GM21737 (cell line): ENCODE measurements around the gene PPP1R14B.
A peak's percentile ranks its signal among the peaks of the same experiment; 100 is the strongest.
"Not testable (repeated sequence)": the region's sequence is repeated elsewhere in the genome, so short reads cannot be mapped to it uniquely, and the experiment has no call there.

Source experiments
- ATAC-seq: cut with Tn5 transposase; IDR thresholded peaks from one replicate; pipeline ENCODE4 v1.9.1; 2021; ENCODE audit warnings: mild to moderate bottlenecking, moderate library complexity; ENCODE audit not compliant: unreplicated experiment

The PPP1R14B gene

DNA sequence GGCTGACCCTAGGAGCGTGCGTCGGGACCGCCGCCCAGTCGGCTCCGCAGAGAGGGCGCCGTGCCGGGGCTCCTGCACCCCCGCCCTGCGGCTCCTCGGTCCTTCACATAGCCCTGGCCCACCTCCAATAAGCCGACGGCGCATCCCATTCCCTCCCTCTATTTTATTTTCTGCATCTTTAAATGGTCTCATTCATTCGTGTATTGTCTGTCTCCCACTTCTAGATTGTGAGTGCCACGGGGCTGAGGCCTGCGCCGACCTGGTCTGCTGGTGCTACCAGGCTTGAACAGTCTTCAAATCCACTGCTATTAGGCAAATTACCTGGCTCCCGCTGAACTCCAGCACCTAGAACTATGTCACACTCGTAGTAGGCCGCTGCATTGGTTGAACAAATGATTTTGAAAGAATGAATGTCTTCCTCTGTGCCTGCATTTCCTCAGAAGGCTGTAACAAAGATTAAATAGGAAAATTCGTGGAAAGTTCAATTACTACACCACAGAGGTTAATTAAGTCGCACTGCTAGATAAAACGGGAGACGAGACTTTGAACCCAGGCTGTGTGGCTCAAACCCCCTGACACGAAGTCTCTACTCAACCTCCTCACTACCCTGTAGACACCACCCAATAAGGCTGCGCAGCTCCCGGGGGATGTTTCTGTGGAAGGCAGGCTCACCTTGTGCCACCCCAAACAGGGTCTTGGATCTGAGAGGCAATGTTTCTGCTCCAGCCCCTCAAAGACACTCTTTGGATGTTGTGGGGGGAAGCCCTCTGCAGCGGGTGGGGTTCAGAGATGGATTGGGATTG lies 1.2 kb upstream of the PPP1R14B start:
- ATAC-seq = no peak

DNA sequence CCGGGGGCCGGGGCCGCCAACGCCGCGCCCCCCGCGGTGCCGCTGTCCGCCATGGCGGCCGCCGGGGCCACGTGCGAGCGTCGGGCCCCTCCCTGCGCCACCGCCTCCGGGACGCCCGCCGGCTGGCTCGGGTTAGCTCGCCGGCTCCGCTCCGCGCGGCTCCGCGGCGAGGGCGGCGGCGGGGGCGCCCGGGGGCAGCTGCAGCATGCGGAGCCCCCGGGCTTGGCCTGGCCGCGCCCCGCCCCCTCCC lies 197 bp downstream of the PPP1R14B start:
- ATAC-seq = not testable (repeated sequence)

DNA sequence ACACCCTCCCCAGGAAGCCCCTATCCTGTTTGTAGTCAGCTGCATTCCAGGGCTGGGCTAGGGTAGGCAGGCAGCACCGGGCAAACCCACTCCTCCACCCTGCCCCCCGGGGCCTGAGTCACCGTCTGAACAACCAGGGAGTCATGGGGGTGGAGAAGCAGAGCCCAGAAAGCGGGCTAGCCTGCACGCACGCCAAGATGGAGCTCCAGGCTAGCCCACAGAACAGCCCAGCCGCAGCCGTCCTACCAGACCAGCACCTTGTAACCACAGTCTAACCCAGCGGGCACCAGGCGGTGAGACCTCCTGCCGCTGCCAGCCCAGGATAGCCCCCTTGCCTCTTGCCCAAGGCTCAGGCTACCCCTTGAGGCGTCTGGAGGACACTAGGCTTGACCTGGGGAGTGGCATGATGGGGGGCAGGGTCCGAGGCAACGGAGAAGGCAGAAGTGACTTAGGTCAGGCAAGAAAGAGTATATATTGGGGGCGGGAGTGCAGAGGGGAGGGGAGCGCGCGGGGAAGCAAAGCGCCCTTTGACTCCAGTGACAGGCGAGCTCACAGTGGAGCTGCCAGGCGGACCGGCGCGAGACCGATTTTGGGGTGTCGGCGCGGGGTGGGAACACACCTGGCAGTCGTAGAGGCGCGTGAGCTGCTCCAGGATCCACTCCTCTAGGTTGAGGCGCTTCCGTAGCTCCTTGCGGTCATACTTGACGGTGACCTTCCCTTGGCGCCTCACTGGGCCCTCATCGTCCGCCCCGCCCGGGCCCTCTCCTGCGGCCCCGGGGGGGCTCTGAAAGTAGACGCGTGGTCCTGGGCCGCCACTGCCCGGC lies 734 bp downstream of the PPP1R14B start:
- ATAC-seq = no peak

DNA sequence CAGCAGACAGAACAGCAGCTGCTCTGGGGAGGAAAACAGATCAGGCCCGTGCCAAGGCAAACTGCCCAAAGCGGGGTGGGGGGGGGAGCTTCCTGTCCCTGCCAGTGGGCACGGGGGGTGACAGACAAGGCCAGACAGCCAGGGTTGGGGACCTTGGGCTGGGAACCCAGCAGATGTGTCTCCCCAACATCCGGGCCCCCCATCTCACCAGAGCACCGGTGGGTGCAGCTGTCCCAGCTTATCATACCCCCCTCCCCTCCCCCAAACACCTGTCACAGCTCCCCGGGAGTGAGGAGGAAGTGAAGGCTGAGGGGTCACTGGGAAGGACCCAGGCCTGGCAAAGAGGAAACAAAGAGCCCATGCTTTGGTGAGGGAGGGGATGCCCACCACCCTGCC lies 1.3 kb downstream of the PPP1R14B start:
- no peak for ATAC-seq

DNA sequence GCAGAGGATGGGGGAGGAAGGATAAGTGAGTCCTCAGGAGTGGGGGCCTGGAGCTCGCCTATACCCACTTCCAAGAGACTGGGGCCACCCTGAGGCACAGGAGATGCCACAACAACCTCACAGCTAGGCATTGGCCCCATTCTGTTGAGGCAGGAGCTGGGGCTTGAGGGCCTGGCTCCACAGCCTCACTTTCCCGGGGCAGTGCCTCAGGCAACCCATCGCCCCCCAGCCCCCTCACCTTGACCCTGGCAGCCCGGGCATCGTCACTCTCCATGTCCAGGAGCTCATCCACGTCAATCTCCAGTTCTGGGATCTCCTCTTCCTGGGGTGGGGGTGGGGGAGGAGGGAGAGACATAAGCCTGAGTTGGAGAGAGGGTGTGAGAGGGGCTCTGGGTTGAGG lies 1.8 kb downstream of the PPP1R14B start:
- ATAC-seq = no peak

DNA sequence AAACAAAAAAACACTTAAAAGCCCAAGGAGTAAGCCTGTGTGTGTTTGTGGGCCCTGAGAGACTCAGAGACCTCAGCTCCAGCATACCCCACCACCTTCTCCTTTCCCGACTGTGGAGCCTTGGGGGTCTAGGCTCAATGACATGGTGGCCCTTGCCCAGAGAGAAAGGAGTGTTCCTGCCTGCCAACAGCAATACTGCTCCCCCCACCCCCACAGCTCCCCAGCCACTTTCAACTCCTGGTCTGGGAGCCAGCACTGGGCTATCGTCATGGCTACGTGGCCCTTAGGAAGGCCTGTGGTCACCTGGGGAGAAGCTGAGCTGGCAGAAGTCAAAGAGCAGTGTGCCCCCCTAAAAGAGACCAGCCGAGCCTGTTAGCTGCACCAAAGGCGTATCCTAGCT lies 2.6 kb downstream of the PPP1R14B start:
- no peak for ATAC-seq

DNA sequence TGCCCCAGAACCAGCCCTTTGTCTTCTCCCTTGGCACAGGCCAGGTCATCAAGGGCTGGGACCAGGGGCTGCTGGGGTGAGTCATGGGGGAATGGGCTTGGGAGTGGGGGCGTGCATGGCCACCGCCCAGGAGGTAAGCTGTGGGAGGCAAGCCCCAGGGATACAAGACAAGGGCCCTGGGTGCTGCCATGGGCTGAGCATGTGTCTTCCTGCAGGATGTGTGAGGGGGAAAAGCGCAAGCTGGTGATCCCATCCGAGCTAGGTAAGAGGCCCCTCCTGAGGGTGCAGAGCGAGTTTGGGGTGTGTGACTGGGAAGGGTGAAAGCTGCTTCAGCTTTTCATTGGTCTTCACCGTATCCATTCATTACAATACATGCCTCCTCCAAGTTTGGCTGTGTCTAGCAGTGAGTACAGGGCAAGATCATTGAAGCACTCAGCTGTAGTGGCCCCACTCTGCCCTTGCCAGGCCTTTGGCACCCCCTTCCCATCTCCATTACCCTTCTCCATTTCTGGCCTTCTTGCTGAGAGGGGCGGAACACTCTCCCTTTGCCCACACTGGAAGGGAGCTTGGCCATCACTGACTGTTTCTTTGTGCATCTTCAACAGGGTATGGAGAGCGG lies 3.4 kb downstream of the PPP1R14B start:
- no peak for ATAC-seq

DNA sequence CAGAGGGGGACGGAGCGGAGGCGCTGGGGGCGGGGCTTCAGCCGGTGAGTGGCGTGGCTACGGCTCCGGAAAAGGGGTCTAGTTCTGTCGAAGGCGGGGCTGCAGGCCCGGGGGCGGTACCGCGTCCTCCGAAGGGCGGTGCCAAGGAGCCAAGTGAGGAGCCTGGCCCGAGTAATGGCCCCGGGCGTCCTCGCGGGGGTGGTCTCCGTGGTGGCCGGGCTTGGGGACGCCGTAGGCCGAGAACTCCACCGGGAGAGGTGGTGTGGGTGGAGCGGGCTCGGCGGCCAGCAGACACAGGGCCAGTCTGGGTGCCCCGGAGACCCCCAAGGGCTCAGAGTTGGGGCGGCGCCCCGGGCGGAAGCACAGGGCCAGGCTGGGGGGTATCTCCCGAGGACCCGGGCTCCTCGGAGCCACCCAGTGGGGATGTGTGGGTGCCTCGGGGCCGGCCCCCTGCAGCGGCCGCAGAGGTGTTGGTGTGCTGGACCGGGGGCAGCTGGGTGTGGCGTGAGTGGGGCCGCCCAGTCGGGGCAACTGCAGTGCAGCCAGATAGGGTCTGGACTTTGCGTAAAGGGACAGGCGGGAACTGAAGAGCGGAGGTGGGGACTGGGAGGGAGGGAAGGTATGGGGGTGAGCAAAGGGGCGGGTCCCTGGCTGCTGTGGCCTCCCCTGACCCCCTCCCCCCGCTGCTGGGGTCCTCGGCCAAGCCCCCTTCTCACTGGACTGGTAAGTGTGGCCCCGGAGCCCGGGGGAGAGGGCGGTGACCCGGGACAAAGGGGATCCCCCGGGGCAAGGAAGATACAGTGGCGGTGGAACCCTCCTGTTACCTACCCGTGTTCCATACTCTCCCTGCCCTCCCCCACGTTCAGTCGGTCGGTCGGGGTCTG lies 5.0 kb downstream of the PPP1R14B start:
- peak; percentile 6 for ATAC-seq

DNA sequence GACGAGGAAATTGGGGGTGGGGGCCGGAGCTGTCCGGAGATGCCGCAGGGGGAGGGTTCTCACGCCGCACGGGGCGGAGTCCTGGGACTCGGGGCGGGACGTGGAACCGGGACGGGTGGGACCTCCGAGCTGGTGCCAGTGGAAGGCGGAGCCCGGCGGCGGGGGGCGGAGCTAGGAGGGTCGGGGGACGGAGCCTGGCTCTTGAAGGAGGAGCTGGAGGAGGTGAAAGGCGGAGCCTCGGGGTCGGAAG lies 5.6 kb downstream of the PPP1R14B start:
- peak; percentile 57 for ATAC-seq

DNA sequence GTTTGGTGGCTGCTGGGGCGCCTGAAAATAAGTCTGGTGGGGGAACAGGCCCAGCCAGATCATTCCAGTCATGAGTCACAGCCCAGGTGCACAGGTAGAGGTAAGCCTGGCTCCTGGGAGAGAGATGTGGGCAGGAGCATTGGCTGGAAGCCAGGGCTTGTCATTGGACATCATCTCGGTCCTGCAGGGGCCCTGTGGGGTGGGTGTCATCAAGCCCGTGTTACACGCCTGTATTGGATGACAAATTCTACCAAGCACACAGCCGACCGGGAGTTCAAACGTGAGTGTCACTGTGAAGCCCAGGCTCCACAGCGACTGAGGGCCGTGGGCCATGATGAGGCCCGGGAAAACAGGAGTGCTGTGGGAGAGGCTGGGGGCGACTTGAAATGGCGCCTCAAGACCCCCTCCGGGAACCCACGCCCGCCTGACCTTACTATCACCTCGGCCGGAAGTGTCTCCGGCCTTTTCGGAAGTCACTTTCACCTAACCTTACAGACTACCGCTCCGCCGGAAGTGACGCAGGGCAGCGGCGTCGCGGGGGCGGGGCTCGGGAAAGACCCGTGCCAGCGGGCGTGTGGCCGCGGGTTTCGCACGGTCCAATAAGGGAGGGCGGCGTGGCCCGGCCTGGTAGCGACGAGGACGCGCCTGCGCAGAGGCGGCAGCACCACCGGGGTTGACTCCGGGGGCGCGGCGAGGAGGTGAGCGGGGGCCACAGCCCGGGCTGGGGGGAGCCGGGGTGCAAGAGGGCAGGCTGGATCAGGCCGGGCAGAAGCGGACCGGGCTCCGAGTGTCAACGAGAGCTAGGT lies 6.1 kb downstream of the PPP1R14B start, which contains the start of gene FKBP2:
FKBP2 (plus strand) TSS at position 661 of the 806 bp plus-strand sequence. CDS start 1,293 bp downstream, outside the sequence.
- ATAC-seq = peak; percentile 40

DNA sequence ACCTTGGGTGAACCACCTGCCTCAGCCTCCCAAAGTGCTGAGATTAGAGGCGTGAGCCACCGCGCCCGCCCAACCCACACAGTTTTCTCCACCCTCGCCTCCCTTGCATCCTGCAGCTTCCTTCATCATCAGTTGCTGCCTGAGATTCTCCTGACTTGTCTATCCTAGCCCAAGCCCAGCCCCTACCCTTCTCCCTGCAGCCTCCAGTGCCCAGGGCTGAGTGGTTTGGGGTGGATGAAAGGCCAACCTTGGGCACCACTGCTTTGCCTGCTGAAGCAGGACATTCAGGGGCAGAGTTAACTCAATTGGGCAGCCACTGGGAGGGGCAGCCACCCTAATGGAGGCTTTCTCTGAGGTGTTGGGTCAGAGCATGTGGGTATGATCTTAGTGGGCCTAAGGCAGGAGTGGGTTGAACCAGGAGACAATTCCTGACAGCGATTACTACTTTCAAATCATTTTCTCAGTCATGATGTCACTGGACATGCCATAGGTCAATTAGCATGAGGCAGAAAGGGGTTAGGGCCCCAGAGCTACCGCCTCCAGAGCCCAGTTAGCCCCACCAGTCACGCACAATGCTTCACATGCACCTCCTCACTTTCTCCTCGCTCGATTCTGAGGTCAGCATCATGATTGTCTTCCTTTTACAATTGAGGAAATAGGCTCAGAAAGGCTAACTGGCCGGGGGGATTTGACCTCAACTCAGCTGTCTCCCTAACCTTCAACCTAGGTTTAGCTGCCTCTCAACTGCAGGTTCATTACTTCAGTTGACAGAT lies 6.9 kb downstream of the PPP1R14B start:
- ATAC-seq = peak; percentile 14

DNA sequence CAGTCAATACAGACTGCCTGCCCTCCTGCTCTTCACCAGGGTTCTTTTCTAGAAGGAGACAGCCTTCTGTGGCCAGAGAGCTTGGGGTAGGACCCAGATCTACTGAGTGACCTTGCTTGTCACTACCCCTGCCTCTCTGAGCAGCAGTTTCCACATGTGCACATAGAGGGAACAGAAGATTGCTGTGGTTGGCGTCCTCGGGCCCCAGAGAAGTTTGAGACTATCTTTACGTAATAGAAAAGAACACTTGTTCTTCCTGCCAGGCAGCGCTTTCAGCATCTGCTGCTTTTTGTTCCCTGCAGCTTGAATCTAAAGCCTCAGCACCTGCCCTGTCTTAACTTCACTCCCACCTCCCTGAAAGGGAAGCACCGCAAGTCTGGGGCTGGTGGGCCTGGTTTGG lies 7.7 kb downstream of the PPP1R14B start:
- ATAC-seq = no peak

DNA sequence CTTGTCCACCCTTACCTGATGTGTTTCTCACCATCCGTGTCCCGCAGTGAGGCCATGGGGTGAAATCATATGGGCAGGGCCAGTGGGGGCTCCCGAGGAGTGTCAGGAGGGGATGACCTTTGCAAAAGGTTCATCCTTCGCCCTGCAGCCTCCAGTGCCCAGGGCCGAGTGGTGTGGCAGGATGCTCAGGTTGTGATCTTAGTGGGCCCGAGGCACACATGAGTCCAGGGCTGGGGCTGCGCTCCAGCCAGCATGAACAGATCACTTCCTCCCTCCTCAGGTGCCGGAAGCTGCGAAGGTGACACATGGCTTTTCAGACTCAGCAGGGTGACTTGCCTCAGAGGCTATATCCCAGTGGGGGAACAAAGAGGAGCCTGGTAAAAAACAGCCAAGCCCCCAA lies 8.7 kb downstream of the PPP1R14B start:
- no peak for ATAC-seq

DNA sequence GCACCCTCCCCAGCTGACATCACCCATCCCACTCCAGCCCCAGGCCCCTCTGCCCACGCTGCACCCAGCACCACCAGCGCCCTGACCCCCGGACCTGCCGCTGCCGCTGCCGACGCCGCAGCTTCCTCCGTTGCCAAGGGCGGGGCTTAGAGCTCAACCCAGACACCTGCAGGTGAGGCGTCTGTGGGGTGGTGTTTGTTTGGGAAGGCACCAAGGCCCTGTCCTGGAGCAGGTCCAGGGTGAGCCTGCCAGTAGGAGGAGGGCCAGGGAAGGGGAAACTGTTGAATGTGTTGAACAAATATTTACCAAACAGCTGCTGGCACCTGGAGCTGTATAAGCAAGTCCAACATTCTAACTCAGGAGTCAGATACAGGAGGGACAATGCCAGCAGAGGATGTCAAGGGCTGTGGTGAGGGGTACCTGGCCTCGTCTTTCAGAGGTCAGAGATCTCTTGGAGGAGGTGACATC lies 9.2 kb downstream of the PPP1R14B start:
- no peak for ATAC-seq

DNA sequence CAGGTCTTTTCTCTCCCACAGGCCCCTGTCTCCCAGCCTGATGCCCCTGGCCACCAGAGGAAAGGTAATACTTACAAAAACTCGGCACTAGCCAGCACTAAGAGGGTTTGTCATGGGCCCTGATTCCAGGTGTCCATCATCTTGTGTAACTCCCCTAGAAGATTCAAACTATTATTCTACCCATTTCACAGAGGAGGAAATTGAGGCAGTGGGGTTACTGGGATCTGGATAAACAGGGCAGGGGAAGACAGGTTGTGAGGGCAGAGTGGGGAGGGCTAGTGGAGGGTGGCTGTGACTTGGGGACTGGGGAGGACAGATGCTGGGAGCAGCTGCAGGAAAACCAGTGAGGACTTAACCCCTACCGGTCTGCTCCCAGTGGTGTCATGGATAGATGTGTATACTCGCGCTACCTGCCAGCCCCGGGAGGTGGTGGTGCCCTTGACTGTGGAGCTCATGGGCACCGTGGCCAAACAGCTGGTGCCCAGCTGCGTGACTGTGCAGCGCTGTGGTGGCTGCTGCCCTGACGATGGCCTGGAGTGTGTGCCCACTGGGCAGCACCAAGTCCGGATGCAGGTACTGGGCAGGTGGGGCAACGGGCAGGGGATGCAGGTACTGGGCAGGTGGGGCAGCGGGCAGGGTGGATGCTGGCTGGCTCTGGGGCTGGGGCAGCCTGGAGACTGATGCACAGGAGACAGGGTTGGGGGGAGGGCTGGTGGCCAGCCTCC lies 11.1 kb downstream of the PPP1R14B start:
- ATAC-seq = no peak

DNA sequence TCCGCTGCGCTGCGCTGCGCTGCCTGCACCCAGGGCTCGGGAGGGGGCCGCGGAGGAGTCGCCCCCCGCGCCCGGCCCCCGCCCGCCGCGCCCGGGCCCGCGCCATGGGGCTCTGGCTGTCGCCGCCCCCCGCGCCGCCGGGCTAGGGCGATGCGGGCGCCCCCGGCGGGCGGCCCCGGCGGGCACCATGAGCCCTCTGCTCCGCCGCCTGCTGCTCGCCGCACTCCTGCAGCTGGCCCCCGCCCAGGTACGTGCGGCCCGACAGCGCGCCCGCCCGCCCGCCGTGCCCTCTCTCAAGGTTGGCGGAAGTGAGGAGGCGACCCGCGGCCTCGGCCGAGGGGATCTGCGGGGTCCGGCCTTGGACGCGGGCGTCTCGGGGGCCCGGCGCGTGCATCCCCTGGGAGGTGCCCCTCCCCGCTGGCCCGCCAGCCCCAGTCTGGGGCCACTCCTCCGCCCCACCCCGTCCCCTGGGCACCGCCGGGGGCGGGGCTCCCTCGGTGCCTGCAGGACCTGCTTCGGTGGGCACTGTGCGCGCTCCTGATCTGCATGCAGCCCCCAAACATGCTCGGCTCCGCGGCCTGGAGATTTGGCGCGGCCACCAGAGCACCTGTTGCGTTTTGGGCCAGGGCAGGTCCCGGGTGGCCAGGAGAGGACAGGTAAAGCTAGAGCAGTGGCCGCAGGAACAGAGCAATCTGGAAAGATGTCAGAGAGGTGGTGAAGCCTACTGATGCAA lies 11.9 kb downstream of the PPP1R14B start:
- ATAC-seq = no peak

DNA sequence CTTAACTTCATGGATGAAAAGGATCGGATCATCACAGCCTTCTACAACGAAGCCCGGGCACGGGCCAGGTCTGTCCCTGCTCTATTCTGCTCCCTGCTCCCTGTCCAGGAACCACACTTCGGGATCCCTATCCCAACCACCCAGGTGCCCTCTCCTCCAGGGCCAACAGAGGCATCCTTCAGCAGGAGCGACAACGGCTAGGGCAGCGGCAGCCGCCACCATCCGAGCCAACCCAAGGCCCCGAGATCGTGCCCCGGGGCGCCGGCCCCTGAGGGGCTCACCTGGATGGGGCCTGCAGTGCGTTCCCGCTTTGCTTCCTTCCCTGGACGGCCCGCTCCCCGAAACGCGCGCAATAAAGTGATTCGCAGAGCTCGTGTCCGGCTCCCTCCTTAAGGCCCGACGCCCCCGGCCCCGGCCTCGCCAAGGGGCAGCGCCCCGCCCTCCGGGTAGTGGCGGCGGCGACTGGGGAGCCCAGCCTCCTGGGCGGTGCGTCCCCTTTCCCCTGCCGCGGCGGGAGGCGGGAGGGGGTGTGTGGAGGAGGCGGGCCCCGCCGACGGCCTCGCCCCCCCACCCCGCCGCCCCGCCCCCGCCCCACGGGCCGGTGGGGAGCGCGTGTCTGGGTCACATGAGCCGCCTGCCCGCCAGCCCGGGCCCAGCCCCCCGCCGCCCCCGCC lies 12.7 kb downstream of the PPP1R14B start, which contains the start of gene VEGFB:
VEGFB (plus strand) TSS at position 672 of the 674 bp plus-strand sequence. CDS start 250 bp downstream, outside the sequence.
- ATAC-seq = no peak

DNA sequence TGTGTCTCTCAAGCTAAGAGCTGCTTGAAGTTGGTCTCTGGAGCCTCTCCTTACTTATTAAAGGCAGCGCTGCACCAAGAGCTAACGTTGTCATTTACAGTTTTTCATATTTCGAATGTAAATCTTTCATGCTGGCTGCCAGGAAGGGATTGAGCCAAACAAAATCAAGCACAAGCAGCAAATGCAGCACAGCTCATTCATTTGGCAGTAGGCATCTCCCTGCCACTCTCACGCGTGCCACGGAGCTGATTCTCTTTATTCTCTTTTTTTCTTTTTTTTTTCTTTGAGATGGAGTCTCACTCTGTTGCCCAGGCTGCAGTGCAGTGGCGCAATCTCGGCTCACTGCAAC lies 13.8 kb downstream of the PPP1R14B start:
- no peak for ATAC-seq
